Esophagus squamous epithelium (tissue), 4 donors: ENCODE results near the gene HLA-DOB.

Experiments used
- POLR2A ChIP-seq, 4 donors: fragments of 450-650 bp; IDR thresholded peaks; one replicate each; pipeline ENCODE4 v1.6.1; 2017; ENCODE audit warnings: antibody characterized with exemption in 4 of 4, mild to moderate bottlenecking in 4 of 4, moderate library complexity in 3 of 4
- TF ChIP-seq, protein P1 (sequence below), 6 experiments: fragments of 450-650 bp in 4 of 6; fragments of 200-600 bp in 2 of 6; sonication (generic) in 2 of 6; IDR thresholded peaks; one replicate each; pipeline ENCODE4 v1.5.1; 2016 to 2019; ENCODE audit warnings: antibody characterized with exemption in 6 of 6, mild to moderate bottlenecking in 4 of 6, moderate library complexity in 4 of 6

DNA sequence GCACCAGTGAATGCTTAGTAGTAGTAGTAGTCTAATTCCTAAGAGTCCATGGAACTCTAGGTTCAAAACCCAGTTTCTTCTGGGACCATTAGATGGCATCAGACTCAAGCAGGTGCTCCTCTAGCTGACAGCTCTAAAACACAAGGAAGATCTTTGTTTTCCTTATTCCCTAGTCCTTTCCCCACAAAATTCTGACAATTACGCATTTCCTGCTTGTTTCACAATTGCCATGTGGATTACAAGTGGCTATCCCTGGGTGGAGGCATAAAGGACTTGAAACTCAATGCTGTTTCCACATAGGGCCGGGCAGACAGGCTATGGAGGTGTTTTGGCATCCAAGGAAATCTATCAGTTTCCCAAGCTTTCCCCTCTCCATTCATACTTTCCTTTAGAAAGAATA is 9.2 kb upstream of the HLA-DOB start:
- no peak for TF ChIP-seq POLR2A (IDR thresholded peaks at IDR 0.05)
- TF ChIP-seq, protein P1, sequence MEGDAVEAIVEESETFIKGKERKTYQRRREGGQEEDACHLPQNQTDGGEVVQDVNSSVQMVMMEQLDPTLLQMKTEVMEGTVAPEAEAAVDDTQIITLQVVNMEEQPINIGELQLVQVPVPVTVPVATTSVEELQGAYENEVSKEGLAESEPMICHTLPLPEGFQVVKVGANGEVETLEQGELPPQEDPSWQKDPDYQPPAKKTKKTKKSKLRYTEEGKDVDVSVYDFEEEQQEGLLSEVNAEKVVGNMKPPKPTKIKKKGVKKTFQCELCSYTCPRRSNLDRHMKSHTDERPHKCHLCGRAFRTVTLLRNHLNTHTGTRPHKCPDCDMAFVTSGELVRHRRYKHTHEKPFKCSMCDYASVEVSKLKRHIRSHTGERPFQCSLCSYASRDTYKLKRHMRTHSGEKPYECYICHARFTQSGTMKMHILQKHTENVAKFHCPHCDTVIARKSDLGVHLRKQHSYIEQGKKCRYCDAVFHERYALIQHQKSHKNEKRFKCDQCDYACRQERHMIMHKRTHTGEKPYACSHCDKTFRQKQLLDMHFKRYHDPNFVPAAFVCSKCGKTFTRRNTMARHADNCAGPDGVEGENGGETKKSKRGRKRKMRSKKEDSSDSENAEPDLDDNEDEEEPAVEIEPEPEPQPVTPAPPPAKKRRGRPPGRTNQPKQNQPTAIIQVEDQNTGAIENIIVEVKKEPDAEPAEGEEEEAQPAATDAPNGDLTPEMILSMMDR (IDR thresholded peaks at IDR 0.05), result peak in 5 of 6 experiments; percentile 14 to 50 (median 30)
